HEK293 (cell line): ENCODE results near the gene TRMU.

Experiments
- CTCF ChIA-PET: fragments of 350-600 bp; formaldehyde crosslinking; extraction: SDS; loops from one replicate; lab custom pipeline; 2021; ENCODE audit warnings: antibody characterized with exemption; lab: Yijun Ruan, JAX
- POLR2A ChIA-PET: fragments of 300-600 bp; formaldehyde crosslinking; extraction: SDS; loops from one replicate; lab custom pipeline; 2020; ENCODE audit warnings: antibody characterized with exemption, inconsistent platforms; lab: Yijun Ruan, JAX
- H3K27ac ChIP-seq: fragments of 200-500 bp; sonication (Bioruptor generic); 2 replicates; pipeline ENCODE4 v1.5.1; 2014; ENCODE audit warnings: low read depth, low read length, control low read depth, inconsistent platforms; ENCODE audit errors: extremely low read depth
- H3K36me3 ChIP-seq, 2 experiments: fragments of 200-500 bp in 1 of 2; sonication (Bioruptor generic) in 1 of 2; 1 replicate in 1 of 2; 2 replicates in 1 of 2; pipeline ENCODE4 v1.5.1; 2014 to 2017; ENCODE audit warnings: inconsistent platforms in 2 of 2, low read length in 2 of 2; ENCODE audit not compliant: control insufficient read depth in 2 of 2, insufficient read depth in 1 of 2
- H3K4me1 ChIP-seq: fragments of 200-500 bp; sonication (Bioruptor generic); 2 replicates; pipeline ENCODE4 v1.5.1; 2014; ENCODE audit warnings: mild to moderate bottlenecking, low read length, inconsistent platforms; ENCODE audit not compliant: control insufficient read depth, insufficient read depth
- H3K4me3 ChIP-seq: 2 replicates; pipeline ENCODE4 v1.5.1; 2011; ENCODE audit warnings: low read depth, mild to moderate bottlenecking, control low read depth, low read length, moderate library complexity
- H3K9me3 ChIP-seq: fragments of 200-500 bp; sonication (Bioruptor generic); 2 replicates; pipeline ENCODE4 v1.5.1; 2014; ENCODE audit warnings: low read depth, low read length, inconsistent platforms; ENCODE audit not compliant: control insufficient read depth, insufficient read depth
- BCL11A ChIP-seq: fragments of 450-650 bp; formaldehyde crosslinking; IDR thresholded peaks from 2 replicates; pipeline ENCODE4 v1.5.1; 2016; ENCODE audit warnings: low read depth, missing biosample characterization, missing genetic modification characterization
- EGR2 ChIP-seq: fragments of 450-650 bp; formaldehyde crosslinking; IDR thresholded peaks from 2 replicates; pipeline ENCODE4 v1.5.1; 2016; ENCODE audit warnings: low read depth, missing biosample characterization, missing genetic modification characterization
- GLIS2 ChIP-seq: fragments of 450-650 bp; formaldehyde crosslinking; IDR thresholded peaks from 2 replicates; pipeline ENCODE4 v1.5.1; 2016; ENCODE audit warnings: missing biosample characterization, missing genetic modification characterization
- HOXC10 ChIP-seq: sonication (generic); formaldehyde crosslinking; IDR thresholded peaks from 2 replicates; pipeline ENCODE4 v1.8.1; 2023; ENCODE audit warnings: mild to moderate bottlenecking, missing genetic modification reagents
- ZBTB10 ChIP-seq: fragments of 450-650 bp; formaldehyde crosslinking; IDR thresholded peaks from 2 replicates; pipeline ENCODE4 v1.5.1; 2016; ENCODE audit warnings: missing biosample characterization, missing genetic modification characterization
- ZBTB17 ChIP-seq: fragments of 450-650 bp; formaldehyde crosslinking; IDR thresholded peaks from 2 replicates; pipeline ENCODE4 v1.5.1; 2016; ENCODE audit warnings: missing biosample characterization, missing genetic modification characterization
- ZNF146 ChIP-seq: fragments of 450-650 bp; formaldehyde crosslinking; IDR thresholded peaks from 2 replicates; pipeline ENCODE4 v1.5.1; 2016; ENCODE audit warnings: missing biosample characterization, missing genetic modification characterization
- ZNF169 ChIP-seq: fragments of 450-650 bp; formaldehyde crosslinking; IDR thresholded peaks from 2 replicates; pipeline ENCODE4 v1.5.1; 2016; ENCODE audit warnings: missing biosample characterization, missing genetic modification characterization
- ZNF211 ChIP-seq: fragments of 450-650 bp; formaldehyde crosslinking; IDR thresholded peaks from 2 replicates; pipeline ENCODE4 v1.5.1; 2016; ENCODE audit warnings: low read depth, missing biosample characterization, missing genetic modification characterization
- ZNF23 ChIP-seq: fragments of 450-650 bp; formaldehyde crosslinking; IDR thresholded peaks from 2 replicates; pipeline ENCODE4 v1.5.1; 2016; ENCODE audit warnings: missing biosample characterization, missing genetic modification characterization, borderline replicate concordance
- ZNF521 ChIP-seq: fragments of 450-650 bp; formaldehyde crosslinking; IDR thresholded peaks from 2 replicates; pipeline ENCODE4 v1.5.1; 2017; ENCODE audit warnings: missing biosample characterization, mild to moderate bottlenecking, missing genetic modification characterization
- ZNF571 ChIP-seq: fragments of 450-650 bp; formaldehyde crosslinking; IDR thresholded peaks from 2 replicates; pipeline ENCODE4 v1.5.0; 2017; ENCODE audit warnings: missing biosample characterization, missing genetic modification characterization
- ZNF596 ChIP-seq: fragments of 450-650 bp; IDR thresholded peaks from 2 replicates; pipeline ENCODE4 v1.5.0; 2018; ENCODE audit warnings: missing biosample characterization, mild to moderate bottlenecking, missing genetic modification characterization, moderate library complexity
- ZNF639 ChIP-seq: fragments of 450-650 bp; formaldehyde crosslinking; IDR thresholded peaks from 2 replicates; pipeline ENCODE4 v1.5.1; 2016; ENCODE audit warnings: missing biosample characterization, missing genetic modification characterization
- ZNF654 ChIP-seq: fragments of 450-650 bp; formaldehyde crosslinking; IDR thresholded peaks from 2 replicates; pipeline ENCODE4 v1.5.1; 2016; ENCODE audit warnings: low read depth, missing biosample characterization, missing genetic modification characterization
- ZNF701 ChIP-seq: fragments of 450-650 bp; formaldehyde crosslinking; IDR thresholded peaks from 2 replicates; pipeline ENCODE4 v1.5.1; 2016; ENCODE audit warnings: missing biosample characterization, missing genetic modification characterization
- ZSCAN30 ChIP-seq: fragments of 450-650 bp; IDR thresholded peaks from 2 replicates; pipeline ENCODE4 v1.5.1; 2018; ENCODE audit warnings: missing biosample characterization, mild to moderate bottlenecking, missing genetic modification characterization, moderate library complexity
- TF ChIP-seq, protein P1 (sequence below): fragments of 450-650 bp; formaldehyde crosslinking; IDR thresholded peaks from 2 replicates; pipeline ENCODE4 v1.5.1; 2016; ENCODE audit warnings: missing biosample characterization, missing genetic modification characterization
- TF ChIP-seq, protein P2 (sequence below): fragments of 450-650 bp; formaldehyde crosslinking; IDR thresholded peaks from 2 replicates; pipeline ENCODE4 v1.5.1; 2016; ENCODE audit warnings: missing biosample characterization, missing genetic modification characterization
- TF ChIP-seq, protein P3 (sequence below): fragments of 450-650 bp; formaldehyde crosslinking; IDR thresholded peaks from 2 replicates; pipeline ENCODE4 v1.5.1; 2017; ENCODE audit warnings: missing biosample characterization, missing genetic modification characterization

Gene TRMU

DNA sequence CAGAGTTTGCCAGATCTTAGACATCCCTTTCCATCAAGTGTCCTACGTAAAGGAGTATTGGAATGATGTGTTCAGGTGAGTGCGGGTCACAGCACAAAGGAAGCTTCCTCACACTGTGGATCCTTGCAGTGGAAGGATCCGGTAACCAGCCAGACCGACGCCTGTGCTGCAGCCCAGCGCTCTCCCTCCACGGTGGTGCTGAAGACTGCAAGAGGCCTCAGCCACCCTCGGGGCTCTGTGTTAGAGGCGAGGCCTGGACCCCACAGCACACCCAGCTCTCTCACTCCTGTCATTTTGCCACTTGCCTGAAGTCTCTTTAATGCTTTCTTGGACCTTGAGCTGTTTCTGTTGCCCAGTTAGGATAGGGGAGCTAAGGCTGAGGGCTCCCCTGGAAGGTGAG lies 2.4 kb downstream of the TRMU start:
- ChIA-PET POLR2A (interaction anchor here (1.6 kb wide), 1 partner anchor 15 kb away, joined by 3 read pairs; no protein-coding TSS in a partner anchor), CTCF (interaction anchor here (1.1 to 1.8 kb wide), 2 partner anchors 8 to 225 kb away, joined by 3 to 8 read pairs; no protein-coding TSS in a partner anchor)
- TF ChIP-seq, protein P1, sequence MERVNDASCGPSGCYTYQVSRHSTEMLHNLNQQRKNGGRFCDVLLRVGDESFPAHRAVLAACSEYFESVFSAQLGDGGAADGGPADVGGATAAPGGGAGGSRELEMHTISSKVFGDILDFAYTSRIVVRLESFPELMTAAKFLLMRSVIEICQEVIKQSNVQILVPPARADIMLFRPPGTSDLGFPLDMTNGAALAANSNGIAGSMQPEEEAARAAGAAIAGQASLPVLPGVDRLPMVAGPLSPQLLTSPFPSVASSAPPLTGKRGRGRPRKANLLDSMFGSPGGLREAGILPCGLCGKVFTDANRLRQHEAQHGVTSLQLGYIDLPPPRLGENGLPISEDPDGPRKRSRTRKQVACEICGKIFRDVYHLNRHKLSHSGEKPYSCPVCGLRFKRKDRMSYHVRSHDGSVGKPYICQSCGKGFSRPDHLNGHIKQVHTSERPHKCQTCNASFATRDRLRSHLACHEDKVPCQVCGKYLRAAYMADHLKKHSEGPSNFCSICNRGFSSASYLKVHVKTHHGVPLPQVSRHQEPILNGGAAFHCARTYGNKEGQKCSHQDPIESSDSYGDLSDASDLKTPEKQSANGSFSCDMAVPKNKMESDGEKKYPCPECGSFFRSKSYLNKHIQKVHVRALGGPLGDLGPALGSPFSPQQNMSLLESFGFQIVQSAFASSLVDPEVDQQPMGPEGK (tag by site-specific recombination), result no peak
- TF ChIP-seq ZNF211 (tag by site-specific recombination) (no peak), ZNF521 (no peak), ZNF654 (no peak)
- TF ChIP-seq, protein P2, sequence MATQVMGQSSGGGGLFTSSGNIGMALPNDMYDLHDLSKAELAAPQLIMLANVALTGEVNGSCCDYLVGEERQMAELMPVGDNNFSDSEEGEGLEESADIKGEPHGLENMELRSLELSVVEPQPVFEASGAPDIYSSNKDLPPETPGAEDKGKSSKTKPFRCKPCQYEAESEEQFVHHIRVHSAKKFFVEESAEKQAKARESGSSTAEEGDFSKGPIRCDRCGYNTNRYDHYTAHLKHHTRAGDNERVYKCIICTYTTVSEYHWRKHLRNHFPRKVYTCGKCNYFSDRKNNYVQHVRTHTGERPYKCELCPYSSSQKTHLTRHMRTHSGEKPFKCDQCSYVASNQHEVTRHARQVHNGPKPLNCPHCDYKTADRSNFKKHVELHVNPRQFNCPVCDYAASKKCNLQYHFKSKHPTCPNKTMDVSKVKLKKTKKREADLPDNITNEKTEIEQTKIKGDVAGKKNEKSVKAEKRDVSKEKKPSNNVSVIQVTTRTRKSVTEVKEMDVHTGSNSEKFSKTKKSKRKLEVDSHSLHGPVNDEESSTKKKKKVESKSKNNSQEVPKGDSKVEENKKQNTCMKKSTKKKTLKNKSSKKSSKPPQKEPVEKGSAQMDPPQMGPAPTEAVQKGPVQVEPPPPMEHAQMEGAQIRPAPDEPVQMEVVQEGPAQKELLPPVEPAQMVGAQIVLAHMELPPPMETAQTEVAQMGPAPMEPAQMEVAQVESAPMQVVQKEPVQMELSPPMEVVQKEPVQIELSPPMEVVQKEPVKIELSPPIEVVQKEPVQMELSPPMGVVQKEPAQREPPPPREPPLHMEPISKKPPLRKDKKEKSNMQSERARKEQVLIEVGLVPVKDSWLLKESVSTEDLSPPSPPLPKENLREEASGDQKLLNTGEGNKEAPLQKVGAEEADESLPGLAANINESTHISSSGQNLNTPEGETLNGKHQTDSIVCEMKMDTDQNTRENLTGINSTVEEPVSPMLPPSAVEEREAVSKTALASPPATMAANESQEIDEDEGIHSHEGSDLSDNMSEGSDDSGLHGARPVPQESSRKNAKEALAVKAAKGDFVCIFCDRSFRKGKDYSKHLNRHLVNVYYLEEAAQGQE (tag by site-specific recombination), result peak; percentile 62; the same call in 1 of the 2 replicates
- Histone ChIP-seq H3K4me1 (peaks cover 5% of the 10 kb centered on the region), H3K36me3 (peaks cover 47 to 69% of the 10 kb centered on the region in 2 experiments), H3K9me3 (no peaks in the 10 kb centered on the region), H3K27ac (no peak overlapping the region), H3K4me3 (no peak overlapping the region)

- Histone ChIP-seq H3K27ac (no peak overlapping the region), H3K36me3 (peaks cover 47 to 69% of the 10 kb centered on the region in 2 experiments), H3K4me3 (no peak overlapping the region), H3K4me1 (peaks cover 5% of the 10 kb centered on the region), H3K9me3 (no peaks in the 10 kb centered on the region)
- POLR2A ChIA-PET, result no interaction called here
- CTCF ChIA-PET, result interaction anchor here (1.1 to 1.8 kb wide), 2 partner anchors 8 to 225 kb away, joined by 3 to 8 read pairs; no protein-coding TSS in a partner anchor
- TF ChIP-seq GLIS2 (no peak), ZNF23 (tag by site-specific recombination) (no peak), ZBTB17 (tag by site-specific recombination) (no peak), HOXC10 (CRISPR knock-in tag) (no peak), EGR2 (tag by site-specific recombination) (no peak), ZNF639 (tag by site-specific recombination) (no peak), ZSCAN30 (tag by site-specific recombination) (no peak), ZNF169 (tag by site-specific recombination) (no peak), ZNF596 (tag by site-specific recombination) (no peak), ZNF146 (no peak), ZNF701 (tag by site-specific recombination) (no peak), BCL11A (tag by site-specific recombination) (no peak), ZNF571 (no peak), ZBTB10 (no peak)
- TF ChIP-seq, protein P1 (tag by site-specific recombination), result no peak
- TF ChIP-seq, protein P3, sequence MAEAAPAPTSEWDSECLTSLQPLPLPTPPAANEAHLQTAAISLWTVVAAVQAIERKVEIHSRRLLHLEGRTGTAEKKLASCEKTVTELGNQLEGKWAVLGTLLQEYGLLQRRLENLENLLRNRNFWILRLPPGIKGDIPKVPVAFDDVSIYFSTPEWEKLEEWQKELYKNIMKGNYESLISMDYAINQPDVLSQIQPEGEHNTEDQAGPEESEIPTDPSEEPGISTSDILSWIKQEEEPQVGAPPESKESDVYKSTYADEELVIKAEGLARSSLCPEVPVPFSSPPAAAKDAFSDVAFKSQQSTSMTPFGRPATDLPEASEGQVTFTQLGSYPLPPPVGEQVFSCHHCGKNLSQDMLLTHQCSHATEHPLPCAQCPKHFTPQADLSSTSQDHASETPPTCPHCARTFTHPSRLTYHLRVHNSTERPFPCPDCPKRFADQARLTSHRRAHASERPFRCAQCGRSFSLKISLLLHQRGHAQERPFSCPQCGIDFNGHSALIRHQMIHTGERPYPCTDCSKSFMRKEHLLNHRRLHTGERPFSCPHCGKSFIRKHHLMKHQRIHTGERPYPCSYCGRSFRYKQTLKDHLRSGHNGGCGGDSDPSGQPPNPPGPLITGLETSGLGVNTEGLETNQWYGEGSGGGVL (tag by site-specific recombination), result no peak
Observed at GRCh38 chr22:46338636-46339035, 3.1 kb downstream of the TRMU start.
